Measurements from ENCODE around the gene TRPV4.

DNA sequence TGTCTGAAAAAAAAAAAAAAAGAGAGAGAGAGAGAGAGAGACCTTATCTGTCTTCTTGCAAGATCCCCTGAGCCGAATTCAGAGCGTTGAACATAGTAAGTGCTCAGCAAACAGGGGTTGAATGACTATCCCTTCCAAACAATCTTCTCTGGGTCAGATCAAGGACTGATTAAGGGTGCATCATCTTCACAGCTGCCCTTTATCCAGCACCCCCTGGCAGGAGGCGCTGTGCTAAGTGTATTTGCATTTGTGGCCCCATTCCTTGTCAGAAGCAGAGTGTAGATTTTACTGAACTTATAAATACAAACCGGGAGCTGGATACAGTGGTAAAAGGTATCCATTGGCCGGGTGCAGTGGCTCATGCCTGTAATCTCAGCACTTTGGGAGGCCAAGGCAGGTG, 8.8 kb upstream of the TRPV4 start:
- TF ChIP-seq, protein P1, sequence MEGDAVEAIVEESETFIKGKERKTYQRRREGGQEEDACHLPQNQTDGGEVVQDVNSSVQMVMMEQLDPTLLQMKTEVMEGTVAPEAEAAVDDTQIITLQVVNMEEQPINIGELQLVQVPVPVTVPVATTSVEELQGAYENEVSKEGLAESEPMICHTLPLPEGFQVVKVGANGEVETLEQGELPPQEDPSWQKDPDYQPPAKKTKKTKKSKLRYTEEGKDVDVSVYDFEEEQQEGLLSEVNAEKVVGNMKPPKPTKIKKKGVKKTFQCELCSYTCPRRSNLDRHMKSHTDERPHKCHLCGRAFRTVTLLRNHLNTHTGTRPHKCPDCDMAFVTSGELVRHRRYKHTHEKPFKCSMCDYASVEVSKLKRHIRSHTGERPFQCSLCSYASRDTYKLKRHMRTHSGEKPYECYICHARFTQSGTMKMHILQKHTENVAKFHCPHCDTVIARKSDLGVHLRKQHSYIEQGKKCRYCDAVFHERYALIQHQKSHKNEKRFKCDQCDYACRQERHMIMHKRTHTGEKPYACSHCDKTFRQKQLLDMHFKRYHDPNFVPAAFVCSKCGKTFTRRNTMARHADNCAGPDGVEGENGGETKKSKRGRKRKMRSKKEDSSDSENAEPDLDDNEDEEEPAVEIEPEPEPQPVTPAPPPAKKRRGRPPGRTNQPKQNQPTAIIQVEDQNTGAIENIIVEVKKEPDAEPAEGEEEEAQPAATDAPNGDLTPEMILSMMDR (conservative IDR thresholded peaks at IDR 0.05) = no peak
- TF ChIP-seq EZH2 (IDR thresholded peaks at IDR 0.05; ENCODE audit: low read depth) = no peak

Data from PC-9 (cell line).